GM18951 (cell line): ENCODE measurements around the gene CARS2.
"Not testable (repeated sequence)": the region's sequence is repeated elsewhere in the genome, so short reads cannot be mapped to it uniquely, and the experiment has no call there.

Experiments used
- POLR2A ChIP-seq: IDR thresholded peaks from 4 replicates; pipeline ENCODE4 v1.6.1; 2011; ENCODE audit warnings: mild to moderate bottlenecking; ENCODE audit not compliant: insufficient read length, insufficient read depth; ENCODE audit errors: extremely low read depth
- in situ Hi-C: fragments of 300-500 bp; cut with MboI; formaldehyde crosslinking; loops from one replicate; pipeline ENCODE4 v1.12.0; 2022; ENCODE audit warnings: low sequenced_read_pairs, mixed read lengths, inconsistent platforms; ENCODE audit not compliant: unreplicated experiment

CARS2 gene

DNA sequence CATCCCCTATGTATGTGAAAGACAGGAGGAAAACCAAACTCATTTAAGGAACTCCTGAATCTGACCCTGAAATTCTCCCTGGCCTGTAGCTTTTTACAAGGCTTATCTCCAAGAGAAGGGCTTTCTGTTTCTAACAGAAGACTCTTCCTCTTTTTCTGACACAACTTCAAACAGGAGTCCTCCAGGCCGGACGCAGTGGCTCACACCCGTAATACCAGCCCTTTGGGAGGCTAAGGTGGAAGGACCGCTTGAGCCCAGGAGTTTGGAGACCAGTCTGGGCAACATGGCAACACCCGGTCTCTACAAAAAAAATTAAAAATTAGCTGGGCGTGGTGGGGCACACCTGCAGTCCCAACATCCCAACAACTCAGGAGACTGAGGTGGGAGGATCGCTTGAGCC is 41.9 kb downstream of the CARS2 start:
- in situ Hi-C loops, result no loop called here
- TF ChIP-seq POLR2A, result no peak

DNA sequence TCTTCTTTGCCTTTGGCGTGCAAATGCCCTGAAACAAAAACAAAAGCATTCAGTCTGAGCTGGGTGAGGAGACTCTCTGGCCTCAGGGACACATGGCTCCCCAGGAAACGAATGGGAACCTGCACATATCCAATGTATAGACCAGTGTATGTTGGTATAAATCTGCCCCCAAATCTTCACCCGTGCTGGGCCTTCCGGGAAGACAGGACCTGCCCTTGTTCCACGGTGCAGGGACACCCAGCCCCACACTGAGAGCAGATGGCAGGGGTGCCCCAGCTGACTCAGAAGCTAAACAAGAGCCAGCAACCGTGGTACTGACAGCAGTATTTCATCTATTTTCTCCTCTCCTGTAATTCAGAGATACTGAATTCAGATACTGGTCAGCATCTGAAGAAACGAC is 42.4 kb downstream of the CARS2 start:
- no peak for TF ChIP-seq POLR2A
- in situ Hi-C loops, result no loop called here

GRCh38 chr13:110662777-110663443 is 43.0 kb downstream of the CARS2 start:
- TF ChIP-seq POLR2A, result no peak
- in situ Hi-C loops, result no loop called here

DNA sequence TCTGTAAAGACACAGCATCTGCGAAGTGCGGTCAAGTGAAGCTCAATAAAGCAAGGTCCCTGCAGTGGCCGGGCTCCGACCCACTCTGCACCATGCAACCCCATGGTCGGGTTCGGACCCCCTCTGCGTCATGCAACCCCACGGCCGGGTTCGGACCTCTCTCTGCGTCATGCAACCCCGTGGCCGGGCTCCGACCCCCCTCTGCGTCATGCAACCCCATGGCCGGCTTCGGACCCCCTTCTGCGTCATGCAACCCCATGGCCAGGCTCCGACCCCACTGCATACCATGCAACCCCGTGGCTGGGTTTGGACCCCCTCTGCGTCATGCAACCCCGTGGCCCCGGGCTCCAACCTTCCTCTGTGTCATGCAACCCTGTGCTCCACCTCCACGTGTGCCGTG is 43.8 kb downstream of the CARS2 start:
- in situ Hi-C loops, result no loop called here
- TF ChIP-seq POLR2A, result no peak

GRCh38 chr13:110661256-110661655 is 44.7 kb downstream of the CARS2 start:
- no peak for TF ChIP-seq POLR2A
- in situ Hi-C loops, result no loop called here

GRCh38 chr13:110658218-110658911 is 47.6 kb downstream of the CARS2 start:
- in situ Hi-C loops, result not testable (repeated sequence)

- TF ChIP-seq POLR2A, result no peak
- in situ Hi-C loops, result no loop called here
Observed at GRCh38 chr13:110657196-110657595, 48.7 kb downstream of the CARS2 start.

DNA sequence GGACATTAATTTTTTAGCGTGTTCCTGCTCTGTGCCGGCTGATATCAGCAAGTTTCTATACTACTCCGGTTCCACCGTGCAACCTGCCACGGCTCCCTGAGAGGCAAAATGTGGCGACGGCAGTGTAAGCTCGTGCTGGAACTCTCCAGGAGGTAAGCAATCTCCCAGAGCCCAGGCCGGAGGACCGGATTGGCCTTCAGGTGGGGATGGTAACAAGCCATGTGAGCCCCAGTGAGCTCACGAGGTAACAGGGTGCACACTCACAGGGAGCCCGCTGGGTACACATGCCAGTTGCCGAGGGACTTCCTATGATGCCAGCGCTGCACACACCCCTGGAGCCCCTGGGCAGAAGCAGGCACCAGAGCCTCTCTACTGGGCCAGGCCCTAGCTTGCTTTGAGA is 52.1 kb downstream of the CARS2 start:
- no peak for TF ChIP-seq POLR2A
- in situ Hi-C loops, result no loop called here

GRCh38 chr13:110653271-110653670 is 52.6 kb downstream of the CARS2 start:
- TF ChIP-seq POLR2A, result no peak
- in situ Hi-C loops, result no loop called here

- in situ Hi-C loops, result no loop called here
- TF ChIP-seq POLR2A, result no peak
Observed at GRCh38 chr13:110652764-110653163, 53.2 kb downstream of the CARS2 start.

- no peak for TF ChIP-seq POLR2A
- in situ Hi-C loops, result no loop called here
Observed at GRCh38 chr13:110652231-110652730, 53.6 kb downstream of the CARS2 start.

GRCh38 chr13:110651726-110652230 is 54.1 kb downstream of the CARS2 start:
- TF ChIP-seq POLR2A, result no peak
- in situ Hi-C loops, result no loop called here

- no peak for TF ChIP-seq POLR2A
- in situ Hi-C loops, result no loop called here
Observed at GRCh38 chr13:110651271-110651670, 54.6 kb downstream of the CARS2 start.

GRCh38 chr13:110650436-110650835 is 55.5 kb downstream of the CARS2 start:
- in situ Hi-C loops, result no loop called here
- TF ChIP-seq POLR2A, result no peak
